Subcutaneous abdominal adipose tissue (tissue), 5 donors: ENCODE measurements around the gene TTC22.
A peak's percentile ranks its signal among the peaks of the same experiment; 100 is the strongest.

Experiments used
- H3K27ac ChIP-seq: one replicate; pipeline ENCODE4 v1.7.0; 2013; ENCODE audit warnings: low read depth, mild to moderate bottlenecking, inconsistent platforms, low read length, moderate library complexity
- H3K27me3 ChIP-seq, 5 donors: one replicate each; pipeline ENCODE4 v1.7.0; 2013; ENCODE audit warnings: low read length in 5 of 5, inconsistent platforms in 1 of 5; ENCODE audit not compliant: control insufficient read depth in 5 of 5, insufficient read depth in 4 of 5
- H3K36me3 ChIP-seq, 5 donors: one replicate each; pipeline ENCODE4 v1.7.0; 2013; ENCODE audit warnings: low read length in 5 of 5; ENCODE audit not compliant: control insufficient read depth in 5 of 5, insufficient read depth in 5 of 5
- H3K4me1 ChIP-seq, 5 donors: one replicate each; pipeline ENCODE4 v1.7.0; 2013; ENCODE audit warnings: low read length in 5 of 5, mild to moderate bottlenecking in 3 of 5, moderate library complexity in 1 of 5; ENCODE audit not compliant: control insufficient read depth in 5 of 5, insufficient read depth in 5 of 5
- H3K4me3 ChIP-seq, 5 donors: one replicate each; pipeline ENCODE4 v1.7.0; 2013; ENCODE audit warnings: low read length in 5 of 5, low read depth in 1 of 5
- H3K9ac ChIP-seq, 5 donors: one replicate each; pipeline ENCODE4 v1.7.0; 2013; ENCODE audit warnings: low read length in 5 of 5, mild to moderate bottlenecking in 4 of 5, moderate library complexity in 3 of 5
- H3K9me3 ChIP-seq, 5 donors: one replicate each; pipeline ENCODE4 v1.7.0; 2013; ENCODE audit warnings: low read length in 5 of 5; ENCODE audit not compliant: control insufficient read depth in 5 of 5
- donor health status: healthy.
- donor health status: healthy.
- donor health status: healthy.
- donor health status: healthy.
- donor health status: healthy.

The TTC22 gene

GRCh38 chr1:54800899-54801759 is at the start of gene TTC22:
Gene TTC22 (minus strand): TSS chr1:54801323. CDS start chr1:54801163, 160 bp downstream.
- peak within 1 kb of the TSS; percentile 17 to 54 (median 38) for H3K4me3 ChIP-seq
- H3K9ac ChIP-seq: no peak within 1 kb of the TSS
- H3K36me3 ChIP-seq: no peaks in the 10 kb centered on the region
- no peaks in the 10 kb centered on the region for H3K9me3 ChIP-seq
- peaks cover 0 to 14% (median 12%) of the 10 kb centered on the region in 5 donors for H3K4me1 ChIP-seq
- H3K27ac ChIP-seq: no peak within 1 kb of the TSS
- H3K27me3 ChIP-seq: peaks cover 18 to 33% (median 24%) of the 10 kb centered on the region in 5 donors

- Histone ChIP-seq H3K27me3 (no peaks in the 10 kb centered on the region), H3K27ac (peak overlapping the region; percentile 69), H3K9ac (peak overlapping the region in 1 of 5 donors; percentile 29), H3K4me1 (peaks cover 2 to 26% (median 20%) of the 10 kb centered on the region in 5 donors), H3K9me3 (no peaks in the 10 kb centered on the region), H3K36me3 (peaks cover 0 to 41% (median 26%) of the 10 kb centered on the region in 5 donors), H3K4me3 (peak overlapping the region in 1 of 5 donors; percentile 17)
Observed at GRCh38 chr1:54850737-54851136, 49.6 kb upstream of the TTC22 start.

GRCh38 chr1:54850069-54850730 is 49.1 kb upstream of the TTC22 start:
- H3K4me1 ChIP-seq: peaks cover 2 to 26% (median 20%) of the 10 kb centered on the region in 5 donors
- H3K27ac ChIP-seq: peak overlapping the region; percentile 38
- no peaks in the 10 kb centered on the region for H3K9me3 ChIP-seq
- no peak overlapping the region for H3K9ac ChIP-seq
- peak overlapping the region in 1 of 5 donors; percentile 17 for H3K4me3 ChIP-seq
- peaks cover 0 to 41% (median 26%) of the 10 kb centered on the region in 5 donors for H3K36me3 ChIP-seq
- no peaks in the 10 kb centered on the region for H3K27me3 ChIP-seq

- Histone ChIP-seq H3K9me3 (no peaks in the 10 kb centered on the region), H3K27ac (no peak overlapping the region), H3K4me3 (no peak overlapping the region), H3K4me1 (peaks cover 2 to 22% (median 19%) of the 10 kb centered on the region in 5 donors), H3K27me3 (no peaks in the 10 kb centered on the region), H3K9ac (no peak overlapping the region), H3K36me3 (peaks cover 0 to 41% (median 26%) of the 10 kb centered on the region in 5 donors)
Observed at GRCh38 chr1:54849219-54850068, 48.3 kb upstream of the TTC22 start.

- Histone ChIP-seq H3K27ac (no peak overlapping the region), H3K9ac (no peak overlapping the region), H3K4me3 (no peak overlapping the region), H3K27me3 (no peaks in the 10 kb centered on the region), H3K9me3 (no peaks in the 10 kb centered on the region), H3K4me1 (peaks cover 2 to 22% (median 19%) of the 10 kb centered on the region in 5 donors), H3K36me3 (peaks cover 0 to 34% (median 19%) of the 10 kb centered on the region in 5 donors)
Observed at GRCh38 chr1:54848134-54848948, 47.2 kb upstream of the TTC22 start.

GRCh38 chr1:54846716-54847284 is 45.7 kb upstream of the TTC22 start:
- Histone ChIP-seq H3K4me1 (peaks cover 2 to 21% (median 18%) of the 10 kb centered on the region in 5 donors), H3K9ac (no peak overlapping the region), H3K4me3 (no peak overlapping the region), H3K27ac (no peak overlapping the region), H3K36me3 (peaks cover 0 to 19% (median 6%) of the 10 kb centered on the region in 5 donors), H3K27me3 (no peaks in the 10 kb centered on the region), H3K9me3 (no peaks in the 10 kb centered on the region)

- Histone ChIP-seq H3K27me3 (no peaks in the 10 kb centered on the region), H3K4me3 (no peak overlapping the region)
Observed at GRCh38 chr1:54846301-54846700, 45.2 kb upstream of the TTC22 start.

GRCh38 chr1:54845772-54846171 is 44.6 kb upstream of the TTC22 start:
- Histone ChIP-seq H3K27me3 (no peaks in the 10 kb centered on the region), H3K36me3 (peaks cover 0 to 13% (median 0%) of the 10 kb centered on the region in 5 donors), H3K9ac (no peak overlapping the region), H3K27ac (no peak overlapping the region), H3K9me3 (no peaks in the 10 kb centered on the region), H3K4me3 (no peak overlapping the region), H3K4me1 (peaks cover 0 to 11% (median 11%) of the 10 kb centered on the region in 5 donors)

More at GRCh38 chr1:54846301-54846700, 45.2 kb upstream of the TTC22 start:
- H3K9me3 ChIP-seq: no peaks in the 10 kb centered on the region
- peaks cover 2 to 16% (median 16%) of the 10 kb centered on the region in 5 donors for H3K4me1 ChIP-seq
- H3K27ac ChIP-seq: no peak overlapping the region
- peaks cover 0 to 14% (median 1%) of the 10 kb centered on the region in 5 donors for H3K36me3 ChIP-seq
- no peak overlapping the region for H3K9ac ChIP-seq

- Histone ChIP-seq H3K4me1 (peaks cover 0 to 1% (median 0%) of the 10 kb centered on the region in 5 donors), H3K36me3 (peaks cover 0 to 13% (median 0%) of the 10 kb centered on the region in 5 donors), H3K9ac (no peak overlapping the region), H3K27ac (no peak overlapping the region), H3K4me3 (no peak overlapping the region), H3K9me3 (no peaks in the 10 kb centered on the region), H3K27me3 (no peaks in the 10 kb centered on the region)
Observed at GRCh38 chr1:54844564-54844963, 43.4 kb upstream of the TTC22 start.
